Heart left ventricle (tissue), 13 donors: ENCODE results near the gene PAPOLA.

Experiments used
- CTCF ChIP-seq, 12 donors: fragments of 200-600 bp; sonication (generic) in 4 of 12; IDR thresholded peaks; one replicate each; pipeline versions ENCODE4 v1.5.0 to v1.8.0; 2018 to 2022; ENCODE audit warnings: antibody characterized with exemption in 12 of 12, mild to moderate bottlenecking in 5 of 12
- POLR2A ChIP-seq, 2 donors: fragments of 450-650 bp; IDR thresholded peaks; one replicate each; pipeline ENCODE4 v1.6.1; 2017; ENCODE audit warnings: antibody characterized with exemption in 2 of 2, mild to moderate bottlenecking in 2 of 2, moderate library complexity in 2 of 2
- donor health status: ischemic (EF 13 %, LVEDD 7.1; RV severe dilation, severe dysfunction).
- donor health status: DM: no; HTN: yes; CAD: no.
- donor health status: DM: no; HTN: no; CAD: no.
- donor health status: ischemic (EF 25% LVEDD 6.9; RV normal size, moderate dysfunction).
- donor health status: ischemic (EF 25% LVEDD 5.7; RV mildly dilated, moderate dysfunction).
- donor health status: ischemic (EF 35%, LVEDD 5.7; RV mildly dilated, moderate dysfunction).
- donor health status: nonischemic (EF 11% LVEDD 7.7; RV severe dilation, severe dysfunction).
- donor health status: DM: yes; HTN: yes; CAD: no.
- donor health status: PGD.
- donor health status: ischemic (EF 29% LVEDD 5.4; RV normal size, mild dysfunction).
- donor health status: nonischemic (EF 23%, LVEDD 6.1; RV moderate dilation, normal function).

GRCh38 chr14:96532632-96533031, 30.4 kb downstream of the PAPOLA start:
- no peak for TF ChIP-seq CTCF (IDR thresholded peaks at IDR 0.05)
- no peak for TF ChIP-seq POLR2A (IDR thresholded peaks at IDR 0.05)
